HCT116 (cell line): Measurements from ENCODE around the gene AATF. TPM values are rescaled to one million over a fixed set of nuclear protein-coding genes. Genes with fewer than 3 reads are reported as not detected.

Source experiments
- ATAC-seq: fragments of 200-7000 bp; cut with Tn5 transposase; 2 replicates; pipeline ENCODE4 v1.9.1; 2020; ENCODE audit warnings: mild to moderate bottlenecking, moderate library complexity
- BruUV-seq: library from RNA; stranded (reverse); fragments of 400-500 nt; replicated peaks from 2 replicates; lab custom pipeline; 2021; lab: Mats Ljungman, UMichigan
- CTCF ChIA-PET: fragments of 300-600 bp; sonication (Branson Sonifier 250); formaldehyde crosslinking; loops from one replicate; lab custom pipeline; 2021; ENCODE audit warnings: antibody characterized with exemption; lab: Charles Lee
- POLR2A ChIA-PET: fragments of 300-600, 350-600 bp; sonication (Branson Sonifier 250); formaldehyde crosslinking; loops from one replicate; lab custom pipeline; 2021; ENCODE audit warnings: antibody characterized with exemption; lab: Charles Lee
- RAD21 ChIA-PET, 2 experiments: fragments of 300-600 bp; sonication (Branson Sonifier 250); formaldehyde crosslinking; loops; one replicate each; lab custom pipeline; 2023; ENCODE audit warnings: low total read pairs in 2 of 2; ENCODE audit not compliant: uncharacterized antibody in 2 of 2, unreplicated experiment in 2 of 2, low non-redundant PET in 1 of 2; lab: Charles Lee
- DNase-seq: peaks from one replicate; pipeline ENCODE4 v3.0.0-alpha.2; 2010; ENCODE audit warnings: low read depth, low spot score
- H2AFZ ChIP-seq: fragments of 200-600 bp; shearing (Covaris generic), sonication (generic); 2 replicates; pipeline ENCODE4 v1.6.1; 2017; ENCODE audit warnings: low read depth, mixed run types, mixed read lengths, antibody characterized with exemption, low read length; ENCODE audit not compliant: poor library complexity, severe bottlenecking
- H3K27ac ChIP-seq: 2 replicates; pipeline ENCODE4 v1.5.1; 2012; ENCODE audit warnings: low read depth, low read length
- H3K27me3 ChIP-seq: fragments of 200-600 bp; sonication (generic); 2 replicates; pipeline ENCODE4 v1.6.1; 2016; ENCODE audit warnings: mixed run types, low read length, mixed read lengths; ENCODE audit not compliant: insufficient read depth
- H3K36me3 ChIP-seq, 2 experiments: fragments of 200-500 bp in 1 of 2; fragments of 200-600 bp in 1 of 2; sonication (Bioruptor generic) in 1 of 2; sonication (generic) in 1 of 2; 2 replicates each; pipeline versions ENCODE4 v1.5.1 to v1.6.1; 2014 to 2016; ENCODE audit warnings: low read length in 2 of 2, inconsistent platforms in 1 of 2, mixed read lengths in 1 of 2, mixed run types in 1 of 2; ENCODE audit not compliant: insufficient read depth in 2 of 2, control insufficient read depth in 1 of 2
- H3K4me1 ChIP-seq, 2 experiments: fragments of 200-600 bp in 1 of 2; sonication (generic) in 1 of 2; 2 replicates each; pipeline versions ENCODE4 v1.5.1 to v1.6.1; 2012 to 2017; ENCODE audit warnings: low read length in 2 of 2, inconsistent platforms in 1 of 2, mild to moderate bottlenecking in 1 of 2, mixed read lengths in 1 of 2, mixed run types in 1 of 2, moderate library complexity in 1 of 2; ENCODE audit not compliant: insufficient read depth in 2 of 2, control insufficient read depth in 1 of 2
- H3K4me2 ChIP-seq: fragments of 200-600 bp; sonication (generic); 2 replicates; pipeline ENCODE4 v1.6.1; 2017; ENCODE audit warnings: mixed run types, low read length, mixed read lengths
- H3K4me3 ChIP-seq, 2 experiments: fragments of 200-600 bp in 1 of 2; sonication (generic) in 1 of 2; replicated peaks in 1 of 2; 2 replicates each; pipeline ENCODE4 v1.5.1; 2011 to 2016; ENCODE audit warnings: low read length in 2 of 2, control low read depth in 1 of 2, low read depth in 1 of 2, mild to moderate bottlenecking in 1 of 2, mixed read lengths in 1 of 2, mixed run types in 1 of 2
- H3K79me2 ChIP-seq: fragments of 200-600 bp; sonication (generic); 2 replicates; pipeline ENCODE4 v1.6.1; 2017; ENCODE audit warnings: mild to moderate bottlenecking, mixed run types, low read length, moderate library complexity, mixed read lengths; ENCODE audit not compliant: insufficient read depth
- H3K9ac ChIP-seq: fragments of 200-600 bp; sonication (generic); 2 replicates; pipeline ENCODE4 v1.6.1; 2016; ENCODE audit warnings: low read length, mixed read lengths
- H3K9me2 ChIP-seq: fragments of 200-600 bp; sonication (generic), shearing (Covaris generic); 2 replicates; pipeline ENCODE4 v1.6.1; 2017; ENCODE audit warnings: mixed run types, mild to moderate bottlenecking, moderate library complexity; ENCODE audit not compliant: insufficient read depth
- H3K9me3 ChIP-seq, 2 experiments: fragments of 200-500 bp in 1 of 2; fragments of 200-600 bp in 1 of 2; sonication (Bioruptor generic) in 1 of 2; sonication (generic) in 1 of 2; 2 replicates each; pipeline ENCODE4 v1.6.1; 2014 to 2017; ENCODE audit warnings: low read length in 2 of 2, mixed read lengths in 2 of 2, inconsistent platforms in 1 of 2, low read depth in 1 of 2, mild to moderate bottlenecking in 1 of 2, mixed run types in 1 of 2, moderate library complexity in 1 of 2; ENCODE audit not compliant: control insufficient read depth in 1 of 2, insufficient read depth in 1 of 2
- H4K20me1 ChIP-seq: fragments of 200-600 bp; sonication (generic), shearing (Covaris generic); 2 replicates; pipeline ENCODE4 v1.6.1; 2017; ENCODE audit warnings: mixed run types, mild to moderate bottlenecking, moderate library complexity; ENCODE audit not compliant: insufficient read depth
- CEBPB ChIP-seq: IDR thresholded peaks from 2 replicates; pipeline ENCODE4 v1.6.1; 2012; ENCODE audit warnings: low read depth
- EGR1 ChIP-seq: IDR thresholded peaks from 2 replicates; pipeline ENCODE4 v1.6.1; 2012; ENCODE audit warnings: low read depth
- EZH2 ChIP-seq: fragments of 200-600 bp; sonication (generic); IDR thresholded peaks from 2 replicates; pipeline ENCODE4 v1.6.1; 2017; ENCODE audit warnings: antibody characterized with exemption, mixed run types
- MAX ChIP-seq: IDR thresholded peaks from 2 replicates; pipeline ENCODE4 v1.6.1; 2012
- POLR2A ChIP-seq: IDR thresholded peaks from 2 replicates; pipeline ENCODE4 v1.7.0; 2011; ENCODE audit warnings: borderline replicate concordance; ENCODE audit not compliant: insufficient read depth, insufficient read length; ENCODE audit errors: extremely low read depth
- POLR2AphosphoS5 ChIP-seq: IDR thresholded peaks from 2 replicates; pipeline ENCODE4 v1.6.1; 2011; ENCODE audit warnings: mild to moderate bottlenecking, low read depth, low read length, moderate library complexity
- RAD21 ChIP-seq: IDR thresholded peaks from 2 replicates; pipeline ENCODE4 v1.6.1; 2012; ENCODE audit warnings: low read depth, mild to moderate bottlenecking
- REST ChIP-seq: IDR thresholded peaks from 2 replicates; pipeline ENCODE4 v1.6.1; 2012; ENCODE audit warnings: low read depth
- ZNF274 ChIP-seq: fragments of 200-500 bp; sonication (Bioruptor generic); IDR thresholded peaks from 2 replicates; pipeline ENCODE4 v1.6.1; 2014; ENCODE audit warnings: mild to moderate bottlenecking, low read depth, low read length, inconsistent platforms
- intact Hi-C: fragments of 100-400 bp; cut with micrococcal nuclease; formaldehyde crosslinking; loops from 2 replicates; pipeline ENCODE4 v1.10.0; 2022
- total RNA-seq: library from RNA; stranded (reverse); gene quantifications from one replicate; pipeline ENCODE4 v1.2.1, GENCODE V29; 2021; ENCODE audit not compliant: unreplicated experiment
- TF ChIP-seq, protein P1 (sequence below): IDR thresholded peaks from 2 replicates; pipeline ENCODE4 v1.6.1; 2012

The AATF gene
- total RNA-seq, 1 experiment from 2014 or later: 105 TPM

- Histone ChIP-seq H3K4me2 (no peak overlapping the region), H3K9ac (no peak overlapping the region), H3K4me3 (no peak overlapping the region), H3K79me2 (no peaks in the 10 kb centered on the region), H3K27ac (no peak overlapping the region), H3K27me3 (no peaks in the 10 kb centered on the region), H3K9me3 (no peaks in the 10 kb centered on the region), H3K9me2 (no peaks in the 10 kb centered on the region), H4K20me1 (no peaks in the 10 kb centered on the region), H2AFZ (no peak overlapping the region), H3K36me3 (peaks cover 19 to 37% of the 10 kb centered on the region in 2 experiments; a peak in 3 of 4 replicates), H3K4me1 (no peaks in the 10 kb centered on the region)
- intact Hi-C loops: no loop called here
- ATAC-seq (no peak), DNase-seq (no peak)
- POLR2A ChIA-PET: no interaction called here
- no TSS peak for BruUV-seq
- RAD21 ChIA-PET: no interaction called here
- CTCF ChIA-PET: no interaction called here
- TF ChIP-seq MAX (no peak), EZH2 (no peak), ZNF274 (no peak), RAD21 (no peak), CEBPB (no peak), EGR1 (no peak), POLR2AphosphoS5 (no peak), REST (no peak), POLR2A (no peak)
- TF ChIP-seq, protein P1, sequence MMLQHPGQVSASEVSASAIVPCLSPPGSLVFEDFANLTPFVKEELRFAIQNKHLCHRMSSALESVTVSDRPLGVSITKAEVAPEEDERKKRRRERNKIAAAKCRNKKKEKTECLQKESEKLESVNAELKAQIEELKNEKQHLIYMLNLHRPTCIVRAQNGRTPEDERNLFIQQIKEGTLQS: no peak
Observed at GRCh38 chr17:37090941-37091340, 142.2 kb downstream of the AATF start.
